Adipose tissue (tissue), 3 donors: Measurements from ENCODE around the gene MSL3. TPM values are rescaled to one million over a fixed set of nuclear protein-coding genes. Genes with fewer than 3 reads are reported as not detected.
A peak's percentile ranks its signal among the peaks of the same experiment; 100 is the strongest.

Experiments
- H3K27ac ChIP-seq: one replicate; pipeline ENCODE4 v1.5.1; 2013; ENCODE audit warnings: low read depth, low read length
- WGBS, 3 donors: extraction: QIAGEN DNeasy Blood & Tissue Kit; methylation state at CpG; one replicate each; pipeline ENCODE4 v1.1.7; 2013; 5-methylcytosine and 5-hydroxymethylcytosine counted together
- polyA plus RNA-seq, 3 donors: library from polyadenylated mRNA; stranded (reverse); fragments of 200-250 nt; gene quantifications; one replicate each; pipeline ENCODE4 v1.2.3, GENCODE V29; 2013
- donor health status: healthy with polysubstance abuse.
- donor health status: Bipolar disorder and iron deficiency.
- donor health status: healthy.

Gene MSL3, protein sequence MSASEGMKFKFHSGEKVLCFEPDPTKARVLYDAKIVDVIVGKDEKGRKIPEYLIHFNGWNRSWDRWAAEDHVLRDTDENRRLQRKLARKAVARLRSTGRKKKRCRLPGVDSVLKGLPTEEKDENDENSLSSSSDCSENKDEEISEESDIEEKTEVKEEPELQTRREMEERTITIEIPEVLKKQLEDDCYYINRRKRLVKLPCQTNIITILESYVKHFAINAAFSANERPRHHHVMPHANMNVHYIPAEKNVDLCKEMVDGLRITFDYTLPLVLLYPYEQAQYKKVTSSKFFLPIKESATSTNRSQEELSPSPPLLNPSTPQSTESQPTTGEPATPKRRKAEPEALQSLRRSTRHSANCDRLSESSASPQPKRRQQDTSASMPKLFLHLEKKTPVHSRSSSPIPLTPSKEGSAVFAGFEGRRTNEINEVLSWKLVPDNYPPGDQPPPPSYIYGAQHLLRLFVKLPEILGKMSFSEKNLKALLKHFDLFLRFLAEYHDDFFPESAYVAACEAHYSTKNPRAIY
- 10 to 100 TPM in 2 of 3 donors, 1 to 10 TPM in 1; 8.5 to 38.6 (median 16.7) TPM for polyA plus RNA-seq

DNA sequence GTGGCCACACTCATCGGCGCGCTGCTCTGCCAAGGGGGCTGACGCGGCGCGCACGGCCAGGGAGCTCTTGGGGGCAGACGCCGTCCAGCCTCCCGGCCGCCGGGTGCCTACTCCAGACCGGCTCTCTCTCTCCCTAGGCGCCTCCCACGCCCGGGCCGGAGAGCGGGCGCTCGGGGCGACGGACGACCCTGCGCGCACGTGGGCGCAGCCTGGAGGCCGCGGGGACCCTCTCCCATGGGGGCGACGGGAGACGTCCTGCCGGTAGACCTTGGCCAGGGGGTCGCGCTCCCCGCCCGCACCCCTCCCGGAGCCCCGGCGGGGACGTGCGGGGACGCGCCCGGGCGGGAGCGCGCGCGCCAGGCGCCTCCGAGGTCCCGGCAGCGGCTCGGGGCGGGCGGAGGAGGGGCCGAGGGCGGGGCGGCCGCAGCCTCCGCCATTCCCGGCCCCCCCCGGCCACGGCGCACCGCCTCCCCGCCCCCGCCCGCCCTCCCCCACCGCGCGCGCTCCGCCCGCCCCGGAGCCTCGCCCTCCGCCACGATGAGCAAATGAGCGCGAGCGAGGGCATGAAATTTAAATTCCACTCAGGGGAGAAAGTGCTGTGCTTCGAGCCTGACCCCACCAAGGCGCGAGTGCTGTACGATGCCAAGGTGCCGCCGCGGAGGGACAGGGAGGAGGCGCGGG, at the start of gene MSL3:
Gene MSL3, plus strand, starts transcription at position 519 of the 681 bp plus-strand sequence. Its CDS starts 27 bp downstream, at position 546.
- WGBS, 3 donors = 0 to 44% (median 1%) methylated on average over 6 to 69 of the region's 93 CpGs
- H3K27ac ChIP-seq = peak within 1 kb of the TSS; percentile 79

DNA sequence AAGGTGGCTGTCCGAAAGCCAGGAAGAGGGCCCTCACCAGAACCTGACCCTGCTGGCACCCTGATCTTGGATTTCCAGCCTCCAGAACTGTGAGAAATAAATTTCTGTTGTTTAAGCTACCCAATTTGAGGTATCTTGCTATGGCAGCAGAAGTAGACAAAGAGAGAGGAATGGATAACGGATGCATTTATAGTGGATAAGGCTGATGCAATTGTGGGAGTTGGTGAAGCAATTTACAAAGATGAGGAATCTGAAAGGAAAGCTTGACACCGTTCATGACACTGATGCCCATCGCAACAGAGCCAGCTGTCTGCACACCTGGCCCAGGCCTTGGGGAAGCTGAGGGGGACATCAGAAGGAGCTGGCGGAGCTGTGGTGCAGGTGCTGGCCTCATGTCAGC, 35.7 kb upstream of the MSL3 start:
- WGBS, 3 donors = 83 to 90% (median 87%) methylated on average over 5 of the region's 5 CpGs
- no peak overlapping the region for H3K27ac ChIP-seq

DNA sequence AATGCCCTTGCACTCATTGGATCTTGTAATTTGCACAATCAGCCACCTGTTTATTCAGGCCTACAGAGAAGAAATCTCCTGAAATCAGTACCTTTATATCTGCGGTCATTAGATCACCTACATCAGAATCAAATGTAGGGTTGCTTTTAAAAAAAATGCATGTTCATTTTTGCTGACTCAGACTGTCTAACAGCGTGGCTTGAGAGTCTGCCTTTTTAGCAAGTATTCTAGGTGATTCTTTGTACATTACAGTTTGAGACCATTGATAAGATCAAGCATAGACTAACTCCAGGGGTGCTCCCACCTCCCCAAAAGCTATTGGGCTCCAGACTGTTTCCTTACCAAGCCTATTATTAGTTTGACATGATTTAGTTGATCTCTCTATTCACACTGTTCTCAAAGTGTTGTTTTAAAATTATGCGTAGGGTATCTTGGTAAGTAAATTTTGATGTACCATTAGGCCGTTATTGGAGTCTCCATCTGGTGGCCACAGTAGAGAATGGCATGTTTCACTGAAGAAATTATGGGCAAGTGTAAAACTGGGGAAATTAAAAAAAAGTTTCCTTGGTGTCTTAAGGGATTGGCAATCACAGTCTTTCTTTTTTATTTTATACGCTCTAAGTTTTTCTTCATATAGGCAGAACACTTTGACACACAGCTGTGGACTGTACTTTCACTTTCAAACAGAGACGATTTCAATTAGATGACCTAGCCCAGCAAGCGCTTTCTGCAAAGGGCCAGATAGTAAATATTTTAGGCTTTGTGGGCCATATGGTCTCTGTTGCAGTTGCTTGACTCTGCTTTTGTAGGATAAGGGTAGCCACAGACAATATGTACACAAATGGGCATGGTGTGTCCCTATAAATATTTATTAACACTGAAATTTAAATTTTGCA, 33.7 kb upstream of the MSL3 start:
- 51 to 62% (median 53%) methylated on average over 7 of the region's 7 CpGs for WGBS, 3 donors

DNA sequence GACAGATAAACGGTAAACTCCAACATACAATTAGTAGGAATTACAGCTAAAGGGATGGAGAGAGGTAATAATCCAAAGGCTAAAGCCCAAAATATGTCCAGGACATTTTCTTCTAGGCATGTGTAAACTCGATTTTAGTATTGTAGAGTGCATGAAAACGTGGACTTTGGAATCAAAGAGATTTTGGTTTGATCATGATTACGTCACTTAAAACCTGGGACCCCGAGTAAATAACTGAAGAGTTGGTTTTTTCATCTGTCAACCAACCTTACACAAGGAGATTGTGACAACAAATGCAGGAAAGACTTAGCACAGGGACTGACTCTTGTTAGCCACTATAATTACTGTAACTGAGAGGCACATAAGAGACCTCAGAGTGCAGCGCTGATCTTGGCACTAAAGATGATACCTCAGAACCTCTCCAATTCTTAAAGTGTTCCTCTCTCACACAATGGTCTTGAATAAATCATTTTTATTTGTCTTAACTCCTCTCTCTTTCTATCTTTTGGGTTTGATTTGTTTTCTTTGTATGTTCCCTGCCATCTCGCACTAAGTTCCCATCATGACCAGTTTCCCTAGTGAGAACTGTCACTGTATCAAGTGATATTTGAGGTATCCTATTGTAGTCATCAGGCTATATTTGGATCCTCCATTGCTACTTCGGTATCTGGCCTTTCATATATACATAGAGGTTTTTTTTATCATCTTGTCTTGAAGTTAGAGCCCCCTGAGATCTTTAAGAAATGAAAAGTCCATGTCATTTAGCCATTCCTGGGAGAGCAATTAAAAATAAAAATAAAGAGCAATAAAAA, 32.2 kb upstream of the MSL3 start:
- 62 to 87% (median 66%) methylated on average over 8 of the region's 8 CpGs for WGBS, 3 donors
- H3K27ac ChIP-seq = no peak overlapping the region

More for the DNA sequence above, 33.7 kb upstream of the MSL3 start:
- H3K27ac ChIP-seq = no peak overlapping the region

DNA sequence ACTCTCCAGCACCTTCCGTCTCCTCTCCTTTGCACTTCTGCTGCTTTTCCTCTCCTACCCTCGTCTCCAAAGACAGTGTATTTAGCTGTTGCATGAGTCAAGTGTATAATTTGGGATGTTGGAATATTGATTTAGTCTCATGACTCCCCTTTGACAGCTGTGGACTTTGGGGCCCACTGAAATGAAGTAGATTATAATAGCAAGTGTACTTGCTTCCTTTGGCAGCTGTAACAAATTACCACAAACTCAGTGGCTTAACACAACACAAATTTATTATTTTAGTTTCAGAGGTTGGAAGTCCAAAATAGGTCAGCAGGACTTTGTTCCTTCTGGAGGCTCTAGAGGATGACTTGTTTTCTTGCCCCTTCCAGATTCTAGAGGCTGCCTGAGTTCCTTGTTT, 29.5 kb upstream of the MSL3 start:
- no peak overlapping the region for H3K27ac ChIP-seq
- WGBS, 3 donors = 69 to 82% (median 81%) methylated on average over 2 of the region's 2 CpGs

DNA sequence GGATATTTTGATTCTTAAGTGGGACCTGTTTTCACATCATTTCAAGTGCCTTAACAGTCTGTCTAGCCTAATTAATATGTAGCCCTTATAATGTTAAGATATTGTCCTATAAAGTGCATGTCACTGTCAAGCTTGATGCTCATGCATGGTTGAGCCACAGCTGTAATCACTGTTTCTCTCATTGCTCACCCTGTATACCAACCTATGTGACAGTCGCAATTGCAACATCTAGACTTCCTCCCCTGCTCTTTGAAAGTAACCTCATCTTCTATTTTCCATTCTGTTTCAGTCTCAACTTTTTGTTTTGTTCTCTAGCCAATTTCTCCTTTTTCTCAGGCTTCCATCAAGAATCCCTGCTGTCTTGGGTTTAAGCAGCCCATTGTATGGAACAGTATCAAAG, 24.4 kb upstream of the MSL3 start:
- WGBS, 3 donors = 53 to 65% (median 63%) methylated on average over 1 of the region's 1 CpG
- no peak overlapping the region for H3K27ac ChIP-seq

DNA sequence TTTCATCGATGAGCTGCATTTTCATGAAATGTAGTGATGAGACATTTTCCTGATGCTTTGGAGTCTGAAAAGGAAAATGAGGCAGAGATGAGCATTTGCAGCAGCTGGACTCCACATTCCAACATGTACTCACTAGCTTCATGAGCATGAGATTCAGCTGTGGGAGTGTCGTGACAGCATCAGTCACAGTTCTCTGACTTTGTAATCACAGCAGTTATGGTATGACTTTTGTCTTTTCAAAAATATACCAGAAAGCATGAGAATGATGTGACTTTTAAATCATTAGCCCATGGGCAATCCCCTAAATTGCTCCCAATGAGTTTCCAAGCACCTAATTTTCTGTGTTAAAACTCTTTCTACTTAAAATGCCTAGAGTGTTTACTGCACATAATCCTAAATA, 18.3 kb upstream of the MSL3 start:
- 66 to 86% (median 83%) methylated on average over 2 of the region's 2 CpGs for WGBS, 3 donors

DNA sequence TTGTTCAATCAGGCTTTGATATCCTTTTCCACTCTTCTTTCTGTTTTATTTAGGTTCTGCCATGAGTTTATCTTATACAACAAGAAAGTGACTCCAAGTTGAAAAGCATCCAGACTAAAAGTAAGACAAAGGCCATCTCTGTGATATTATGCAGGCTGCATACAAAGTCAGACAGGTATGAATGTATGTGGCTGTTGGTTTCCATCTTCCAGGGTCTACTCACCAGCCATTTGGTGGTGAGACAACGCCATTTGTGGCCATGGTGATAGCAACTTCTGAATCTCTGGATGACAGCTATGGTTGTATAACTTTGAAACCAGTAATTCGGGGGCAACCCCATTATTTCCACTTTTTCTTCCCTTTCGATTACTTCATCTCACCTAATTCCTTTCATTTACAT, 17.2 kb upstream of the MSL3 start:
- WGBS, 3 donors = 67 to 87% (median 73%) methylated on average over 3 of the region's 3 CpGs
- no peak overlapping the region for H3K27ac ChIP-seq

More for the DNA sequence above, 18.3 kb upstream of the MSL3 start:
- no peak overlapping the region for H3K27ac ChIP-seq

DNA sequence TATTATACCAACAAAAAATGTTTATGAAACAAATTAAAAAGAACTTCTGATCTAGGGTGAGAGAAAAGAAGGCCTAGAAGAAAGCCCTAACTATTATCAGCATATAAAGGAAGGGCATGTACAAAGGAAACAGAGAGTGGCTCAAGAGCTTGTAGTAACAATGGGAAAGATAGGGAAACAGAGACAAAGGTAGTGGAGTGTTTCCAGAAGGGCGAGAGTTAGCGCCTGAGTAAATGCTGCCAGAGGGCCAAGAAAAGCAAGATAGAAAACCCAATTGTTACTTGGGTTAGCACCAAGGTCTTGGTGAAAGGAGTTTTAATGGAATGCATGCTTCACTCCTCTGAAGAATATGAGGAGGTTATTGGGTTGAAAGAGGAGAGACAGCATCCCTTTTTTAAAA, 16.5 kb upstream of the MSL3 start:
- 78 to 90% (median 82%) methylated on average over 2 of the region's 2 CpGs for WGBS, 3 donors
- no peak overlapping the region for H3K27ac ChIP-seq

DNA sequence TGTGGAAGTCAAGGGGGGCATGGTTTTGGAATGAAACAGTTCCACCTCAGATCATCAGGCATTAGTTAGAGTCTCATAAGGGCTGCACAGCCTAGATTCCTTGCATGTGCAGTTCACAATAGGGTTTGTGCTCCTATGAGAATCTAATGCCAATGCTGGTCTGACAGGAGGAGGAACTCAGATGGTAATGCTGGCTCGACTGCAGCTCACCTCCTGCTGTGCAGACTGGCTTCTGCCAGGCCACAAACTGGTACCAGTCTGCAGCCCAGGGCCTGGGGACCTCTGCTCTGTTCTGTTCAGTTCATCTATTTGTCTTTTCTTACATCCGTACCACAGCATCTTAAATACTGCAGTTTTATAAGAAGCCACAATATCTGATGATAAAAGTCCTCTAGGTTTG, 12.2 kb upstream of the MSL3 start:
- no peak overlapping the region for H3K27ac ChIP-seq
- WGBS, 3 donors = 65 to 78% (median 71%) methylated on average over 2 of the region's 2 CpGs

DNA sequence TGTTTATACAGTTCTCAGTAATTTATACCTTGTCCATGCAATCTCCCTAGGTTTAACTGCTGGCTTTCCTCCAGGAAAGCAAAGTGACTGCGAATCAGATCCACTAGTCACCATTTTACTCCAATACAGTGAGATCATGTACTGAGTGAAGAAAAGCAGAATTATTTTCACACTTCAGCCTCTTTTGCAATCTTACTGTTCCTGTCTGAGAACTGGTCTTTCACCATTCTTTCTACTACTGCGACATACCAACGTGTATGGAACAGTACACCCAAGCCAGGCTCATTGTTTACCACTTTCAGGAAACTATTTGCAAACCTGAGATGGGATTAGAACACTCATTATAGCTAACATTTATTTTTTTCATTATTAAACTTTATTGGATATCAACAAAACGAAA, 8.0 kb upstream of the MSL3 start:
- no peak overlapping the region for H3K27ac ChIP-seq
- WGBS, 3 donors = 45 to 57% (median 56%) methylated on average over 4 of the region's 4 CpGs

DNA sequence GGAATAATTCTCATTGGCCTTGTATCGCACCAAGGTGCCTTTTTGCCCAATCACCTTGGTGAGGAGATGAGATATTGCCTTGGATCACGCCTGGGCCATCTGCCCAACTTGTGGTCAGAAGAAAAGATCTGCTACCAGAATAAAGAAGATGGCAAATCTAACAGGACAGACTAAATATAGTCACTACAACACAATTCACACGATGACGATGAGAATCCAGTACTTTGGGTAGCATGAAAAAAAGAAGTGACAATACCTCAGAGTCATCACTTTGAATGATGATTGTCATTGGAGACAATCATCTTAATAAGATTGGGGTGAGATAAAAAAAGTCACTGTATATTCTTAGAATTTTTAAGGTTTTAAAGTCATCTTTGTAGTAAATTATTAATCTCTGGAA, 7.3 kb upstream of the MSL3 start:
- WGBS, 3 donors = 78 to 96% (median 83%) methylated on average over 4 of the region's 4 CpGs
- no peak overlapping the region for H3K27ac ChIP-seq

DNA sequence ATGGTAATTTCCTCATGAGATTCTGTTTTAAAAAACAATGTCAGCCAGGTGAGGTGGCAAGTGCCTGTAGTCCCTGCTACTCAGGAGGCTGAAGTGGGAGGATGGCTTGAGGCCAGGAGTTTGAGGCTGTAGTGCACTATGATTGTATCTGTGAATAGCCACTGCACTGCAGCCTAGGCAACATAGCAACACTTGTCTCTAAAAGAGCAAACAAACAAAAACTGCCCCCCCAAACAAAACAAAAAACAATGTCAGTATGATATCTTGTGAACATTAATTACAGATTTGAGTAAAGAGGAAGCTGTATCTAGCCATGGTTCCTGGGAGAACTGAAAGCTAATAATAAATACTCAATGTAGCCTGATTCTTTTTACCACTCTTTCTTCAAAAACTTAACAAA, 6.8 kb upstream of the MSL3 start:
- H3K27ac ChIP-seq = no peak overlapping the region

DNA sequence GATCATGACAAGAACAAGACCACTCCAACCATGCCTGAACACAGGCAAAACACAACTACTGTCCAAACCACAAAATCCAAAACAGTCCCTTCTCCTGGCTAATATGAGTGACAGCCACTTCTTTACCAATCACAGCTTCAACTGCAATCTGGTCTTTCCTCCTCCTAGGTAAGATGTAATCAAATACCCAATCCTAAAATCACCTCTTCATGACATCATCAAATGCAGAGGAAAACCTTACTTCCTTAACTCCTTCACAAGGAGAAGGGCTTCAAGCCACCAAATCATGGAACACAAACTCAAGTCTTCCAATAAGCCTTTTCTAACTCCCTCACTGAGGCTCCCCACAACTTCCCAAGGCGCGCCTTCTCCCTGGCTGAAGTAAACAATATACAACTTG, 4.4 kb upstream of the MSL3 start:
- WGBS, 3 donors = 90 to 100% (median 95%) methylated on average over 2 of the region's 2 CpGs
- no peak overlapping the region for H3K27ac ChIP-seq

DNA sequence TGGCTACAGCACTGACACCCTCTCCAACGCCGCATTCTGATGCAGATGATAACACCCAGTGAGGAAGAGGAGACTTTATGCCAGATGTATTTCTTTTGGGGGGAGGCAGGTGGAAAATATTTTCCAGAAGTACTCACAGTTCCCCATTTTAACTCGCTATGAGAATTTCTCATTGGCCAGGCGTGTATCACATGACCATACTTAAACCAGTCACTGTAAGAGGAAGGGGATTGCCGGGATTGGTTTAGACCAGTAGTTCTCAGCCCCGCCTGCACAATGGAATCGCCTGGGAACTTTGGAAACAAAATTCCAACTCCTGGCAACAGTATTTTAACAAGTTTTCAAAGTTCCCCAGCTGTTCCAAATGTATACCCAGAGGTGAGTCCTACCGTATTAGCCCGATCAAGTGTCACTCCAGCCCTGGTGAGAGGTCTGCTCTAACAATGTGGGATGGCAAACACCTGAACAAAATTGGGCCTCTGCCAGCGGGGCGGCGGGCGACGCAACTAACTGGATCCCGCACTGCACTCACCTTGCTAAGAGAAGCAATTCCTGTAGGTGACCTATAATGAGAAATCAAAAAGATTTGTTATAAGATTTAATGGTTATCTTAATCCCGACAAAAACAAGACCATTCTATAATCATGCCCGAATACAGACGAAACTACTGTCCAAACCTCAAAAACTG, 2.9 kb upstream of the MSL3 start:
- H3K27ac ChIP-seq = no peak overlapping the region
- WGBS, 3 donors = 76 to 92% (median 78%) methylated on average over 18 of the region's 18 CpGs

DNA sequence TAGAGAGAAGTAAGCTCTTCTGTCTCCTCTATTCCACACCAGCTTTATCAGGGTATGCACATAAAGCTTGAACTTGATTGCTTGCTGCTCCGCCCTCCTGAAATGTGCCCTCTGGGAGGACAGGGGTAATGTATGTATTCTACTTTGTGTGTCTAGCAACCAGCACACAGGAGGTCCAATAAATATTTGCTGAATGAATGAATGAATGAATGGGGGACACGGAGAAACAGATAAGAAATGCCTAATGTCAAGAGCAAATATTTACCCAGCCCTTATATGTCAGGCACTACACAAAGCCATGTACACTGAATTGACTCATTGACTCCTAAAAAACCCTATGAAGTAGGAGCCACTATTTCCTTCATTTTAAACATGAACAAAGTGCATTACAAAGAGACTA, 2.3 kb upstream of the MSL3 start:
- 47 to 74% (median 70%) methylated on average over 2 of the region's 2 CpGs for WGBS, 3 donors
- H3K27ac ChIP-seq = no peak overlapping the region
